Uterus (tissue), 4 donors: Measurements from ENCODE around the gene PPP2R2B. TPM values are rescaled to one million over a fixed set of nuclear protein-coding genes. Genes with fewer than 3 reads are reported as not detected.

Source experiments
- DNase-seq, 2 donors: peaks; one replicate each; pipeline ENCODE4 v3.0.0-alpha.2; 2019 to 2020
- H3K27ac ChIP-seq, 2 donors: fragments of 200-600 bp; sonication (generic); 1 replicate in 1 of 2; 2 replicates in 1 of 2; pipeline ENCODE4 v1.5.1; 2016 to 2018
- H3K27me3 ChIP-seq, 2 donors: fragments of 200-600 bp; sonication (generic); one replicate each; pipeline ENCODE4 v1.5.1; 2018 to 2019; ENCODE audit warnings: control low read depth in 1 of 2
- H3K36me3 ChIP-seq, 2 donors: fragments of 200-600 bp; sonication (generic); one replicate each; pipeline ENCODE4 v1.5.1; 2019; ENCODE audit warnings: control low read depth in 1 of 2
- H3K4me1 ChIP-seq, 2 donors: fragments of 200-600 bp; sonication (generic); one replicate each; pipeline ENCODE4 v1.5.1; 2018 to 2019; ENCODE audit warnings: control low read depth in 1 of 2
- H3K4me3 ChIP-seq, 2 donors: fragments of 200-600 bp; sonication (generic); 1 replicate in 1 of 2; 2 replicates in 1 of 2; pipeline ENCODE4 v1.5.1; 2018 to 2019; ENCODE audit warnings: mild to moderate bottlenecking in 1 of 2
- H3K9me3 ChIP-seq, 2 donors: fragments of 200-600 bp; sonication (generic); one replicate each; pipeline ENCODE4 v1.5.1; 2019; ENCODE audit warnings: control low read depth in 1 of 2
- CTCF ChIP-seq, 4 experiments: fragments of 200-600 bp in 2 of 4; fragments of 450-650 bp in 2 of 4; sonication (generic) in 2 of 4; IDR thresholded peaks; one replicate each; pipeline ENCODE4 v1.5.1; 2016 to 2019; ENCODE audit warnings: antibody characterized with exemption in 4 of 4, mild to moderate bottlenecking in 2 of 4, moderate library complexity in 1 of 4
- POLR2A ChIP-seq, 2 donors: fragments of 450-650 bp; IDR thresholded peaks; one replicate each; pipeline ENCODE4 v1.6.1; 2016; ENCODE audit warnings: antibody characterized with exemption in 2 of 2, mild to moderate bottlenecking in 1 of 2, moderate library complexity in 1 of 2
- intact Hi-C: fragments of 100-400 bp; cut with DNase I; formaldehyde crosslinking; loops from one replicate; pipeline ENCODE4 v1.15.1; 2023; ENCODE audit warnings: low total_unique reads
- total RNA-seq, 4 donors: library from RNA; depleted of rRNA in 3 of 4; stranded (reverse); fragments of >200 nt in 3 of 4; gene quantifications; one replicate each; pipeline versions ENCODE4 v1.1.0 to v1.2.4, GENCODE V29; 2014 to 2023
- donor health status: DM: yes; HTN: yes; CAD: no.

PPP2R2B gene
- total RNA-seq, 4 donors from 2014 or later, result 0.26 to 14.8 (median 2.0) TPM; not detected in 1

GRCh38 chr5:146851133-146851532 lies 27.4 kb downstream of the PPP2R2B start:
- intact Hi-C loops, result no loop called here

GRCh38 chr5:146849694-146850303 lies 28.8 kb downstream of the PPP2R2B start:
- Histone ChIP-seq H3K27me3 (no peaks in the 10 kb centered on the region), H3K9me3 (no peaks in the 10 kb centered on the region), H3K4me1 (no peaks in the 10 kb centered on the region), H3K4me3 (no peak overlapping the region), H3K36me3 (no peaks in the 10 kb centered on the region), H3K27ac (no peak overlapping the region)
- no peak for DNase-seq
- intact Hi-C loops, result no loop called here
- TF ChIP-seq POLR2A (IDR thresholded peaks at IDR 0.05) (no peak), CTCF (IDR thresholded peaks at IDR 0.05) (no peak)

More at GRCh38 chr5:146851133-146851532, 27.4 kb downstream of the PPP2R2B start:
- DNase-seq, result no peak
- Histone ChIP-seq H3K27me3 (no peaks in the 10 kb centered on the region), H3K4me3 (no peak overlapping the region), H3K4me1 (no peaks in the 10 kb centered on the region), H3K36me3 (no peaks in the 10 kb centered on the region), H3K9me3 (no peaks in the 10 kb centered on the region), H3K27ac (no peak overlapping the region)
- TF ChIP-seq CTCF (IDR thresholded peaks at IDR 0.05) (no peak), POLR2A (IDR thresholded peaks at IDR 0.05) (no peak)

- no peaks in the 10 kb centered on the region for H3K36me3 ChIP-seq
- no peak overlapping the region for H3K4me3 ChIP-seq
- intact Hi-C loops, result no loop called here
- TF ChIP-seq CTCF (IDR thresholded peaks at IDR 0.05) (no peak), POLR2A (IDR thresholded peaks at IDR 0.05) (no peak)
- H3K27me3 ChIP-seq, result no peaks in the 10 kb centered on the region
- no peak for DNase-seq
- H3K27ac ChIP-seq, result no peak overlapping the region
- no peaks in the 10 kb centered on the region for H3K4me1 ChIP-seq
- no peaks in the 10 kb centered on the region for H3K9me3 ChIP-seq
Observed at GRCh38 chr5:146848133-146848532, 30.4 kb downstream of the PPP2R2B start.

- H3K9me3 ChIP-seq, result no peaks in the 10 kb centered on the region
- no peaks in the 10 kb centered on the region for H3K27me3 ChIP-seq
- intact Hi-C loops, result no loop called here
- H3K27ac ChIP-seq, result no peak overlapping the region
- no peak for DNase-seq
- no peaks in the 10 kb centered on the region for H3K36me3 ChIP-seq
- H3K4me3 ChIP-seq, result no peak overlapping the region
- TF ChIP-seq CTCF (IDR thresholded peaks at IDR 0.05) (no peak), POLR2A (IDR thresholded peaks at IDR 0.05) (no peak)
- no peaks in the 10 kb centered on the region for H3K4me1 ChIP-seq
Observed at GRCh38 chr5:146840016-146840415, 38.5 kb downstream of the PPP2R2B start.

- no peaks in the 10 kb centered on the region for H3K36me3 ChIP-seq
- H3K4me1 ChIP-seq, result no peaks in the 10 kb centered on the region
- no peak for DNase-seq
- H3K4me3 ChIP-seq, result no peak overlapping the region
- intact Hi-C loops, result no loop called here
- H3K27me3 ChIP-seq, result no peaks in the 10 kb centered on the region
- no peak for TF ChIP-seq CTCF (IDR thresholded peaks at IDR 0.05)
- TF ChIP-seq POLR2A (IDR thresholded peaks at IDR 0.05), result no peak
- H3K9me3 ChIP-seq, result no peaks in the 10 kb centered on the region
- no peak overlapping the region for H3K27ac ChIP-seq
Observed at GRCh38 chr5:146836226-146836842, 42.2 kb downstream of the PPP2R2B start.
